ENCODE results near the gene PPP6C.
"Not testable (repeated sequence)": the region's sequence is repeated elsewhere in the genome, so short reads cannot be mapped to it uniquely, and the experiment has no call there.

Gene PPP6C

DNA sequence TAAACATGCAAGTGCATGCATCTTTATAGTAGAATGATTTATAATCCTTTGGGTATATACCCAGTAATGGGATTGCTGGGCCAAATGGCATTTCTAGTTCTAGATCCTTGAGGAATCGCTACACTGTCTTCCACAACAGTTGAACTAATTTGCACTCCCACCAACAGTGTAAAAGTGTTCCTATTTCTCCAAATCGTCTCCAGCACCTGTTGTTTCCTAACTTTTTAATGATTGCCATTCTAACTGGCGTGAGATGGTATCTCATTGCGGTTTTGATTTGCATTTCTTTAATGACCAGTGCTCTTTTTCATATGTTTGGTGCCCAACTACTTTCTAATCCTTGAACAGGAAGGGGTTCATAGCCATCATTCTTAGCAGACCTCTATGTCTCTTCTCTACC lies 7.8 kb downstream of the PPP6C start:
- DNase-seq (ENCODE audit: low read depth in 2 of 2): not testable (repeated sequence)

DNA sequence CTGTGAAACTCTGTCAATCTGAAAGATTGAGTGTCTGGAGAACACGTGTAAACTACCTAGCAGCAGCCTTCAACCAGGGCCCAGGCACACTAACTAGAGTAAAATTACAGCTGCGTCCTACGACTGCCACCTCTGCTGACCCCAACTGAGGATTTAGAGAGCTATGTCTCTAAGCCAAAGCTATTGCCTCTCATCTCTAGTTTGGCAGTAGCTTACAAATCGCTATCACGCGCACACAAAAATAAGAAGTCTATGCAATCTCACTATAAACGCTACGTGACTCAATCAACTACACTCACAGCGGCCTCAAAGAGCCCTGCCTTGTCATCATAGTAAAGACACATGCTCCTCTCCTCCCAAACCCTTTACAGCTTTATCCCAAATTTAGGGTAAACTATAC lies 8.7 kb downstream of the PPP6C start:
- DNase-seq (ENCODE audit: low read depth in 2 of 2): no peak

DNA sequence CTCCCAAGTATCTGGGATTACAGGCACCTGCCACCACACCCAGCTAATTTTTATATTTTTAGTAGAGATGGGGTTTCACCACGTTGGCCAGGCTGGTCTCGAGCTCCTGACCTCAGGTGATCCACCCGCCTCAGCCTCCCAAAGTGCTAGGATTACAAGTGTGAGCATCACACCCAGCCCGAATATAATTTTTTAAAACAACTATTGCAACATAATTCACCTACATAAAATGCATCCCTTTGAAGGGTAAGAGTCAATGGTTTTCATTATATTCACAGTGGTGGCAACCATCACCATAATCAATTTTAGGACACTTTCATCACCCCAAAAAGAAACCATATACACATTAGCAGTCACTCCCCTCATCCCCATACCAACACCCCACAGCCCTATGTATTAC lies 9.8 kb downstream of the PPP6C start:
- not testable (repeated sequence) for DNase-seq (ENCODE audit: low read depth in 2 of 2)

DNA sequence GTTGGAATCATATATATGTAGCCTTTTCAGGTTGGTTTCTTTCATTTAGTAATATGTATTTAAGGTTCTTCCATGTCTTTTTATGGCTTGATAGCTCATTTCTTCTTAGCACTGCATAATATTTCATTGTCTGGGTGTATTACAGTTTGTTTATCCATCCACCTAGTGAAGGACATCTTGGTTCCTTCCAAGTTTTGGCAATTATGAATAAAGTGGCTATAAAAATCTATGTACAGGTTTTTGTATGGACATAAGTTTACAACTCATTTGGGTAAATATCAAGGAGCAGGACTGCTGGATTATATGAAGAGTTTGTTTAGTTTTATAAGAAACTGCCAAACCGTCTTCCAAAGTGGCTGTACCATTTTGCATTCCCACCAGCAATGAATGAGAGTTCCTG lies 11.7 kb downstream of the PPP6C start:
- DNase-seq (ENCODE audit: low read depth in 2 of 2): no peak

DNA sequence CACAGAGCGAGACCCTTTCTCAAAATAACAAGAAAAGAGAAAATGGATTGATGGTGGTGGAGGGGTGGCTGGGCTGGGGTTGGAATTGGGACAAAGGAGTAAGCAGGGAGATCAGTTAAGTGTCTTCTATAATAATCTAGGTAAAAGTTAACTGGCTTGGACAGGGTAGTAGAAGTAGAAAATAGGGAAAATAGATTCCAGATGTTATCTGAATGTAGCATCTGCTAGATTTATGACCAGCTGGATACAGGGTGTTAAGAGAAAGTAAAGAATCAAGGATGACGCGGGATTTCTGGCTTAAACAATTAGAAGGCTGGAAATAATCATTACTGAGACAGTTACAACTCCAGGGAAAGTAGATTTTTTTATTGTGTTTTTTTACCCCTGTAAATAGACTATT lies 13.0 kb downstream of the PPP6C start:
- no peak for DNase-seq (ENCODE audit: low read depth in 2 of 2)

DNA sequence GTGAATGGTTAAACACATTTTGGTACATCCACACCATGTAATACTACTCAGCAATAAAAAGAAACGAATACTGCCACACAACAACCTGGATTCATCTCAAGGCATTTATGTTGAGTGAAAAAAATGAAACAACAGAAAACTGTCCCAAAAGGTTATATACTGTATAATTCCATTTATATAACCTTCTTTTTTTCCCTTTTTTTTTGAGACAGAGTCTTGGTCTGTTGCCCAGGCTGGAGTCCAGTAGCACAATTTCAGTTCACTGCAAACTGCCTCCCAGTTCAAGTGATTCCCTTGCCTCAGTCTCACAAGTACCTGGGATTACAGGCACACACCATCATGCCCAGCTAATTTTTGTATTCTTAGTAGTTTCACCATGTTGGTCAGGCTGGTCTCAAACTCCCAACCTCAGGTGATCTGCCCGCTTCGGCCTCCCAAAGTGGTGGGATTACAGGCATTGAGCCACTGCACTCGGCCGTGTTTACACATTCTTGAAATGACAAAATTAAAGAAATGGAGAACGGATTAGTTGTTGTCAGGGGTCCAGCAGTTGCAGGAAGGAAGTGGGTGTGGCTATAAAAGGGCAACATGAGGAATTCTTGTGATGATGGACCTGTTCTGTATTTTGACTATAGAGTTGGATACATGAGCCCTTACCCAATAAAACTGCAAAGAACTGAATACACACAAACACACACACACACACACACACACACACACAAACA lies 17.4 kb downstream of the PPP6C start:
- no peak for DNase-seq (ENCODE audit: low read depth in 2 of 2)

DNA sequence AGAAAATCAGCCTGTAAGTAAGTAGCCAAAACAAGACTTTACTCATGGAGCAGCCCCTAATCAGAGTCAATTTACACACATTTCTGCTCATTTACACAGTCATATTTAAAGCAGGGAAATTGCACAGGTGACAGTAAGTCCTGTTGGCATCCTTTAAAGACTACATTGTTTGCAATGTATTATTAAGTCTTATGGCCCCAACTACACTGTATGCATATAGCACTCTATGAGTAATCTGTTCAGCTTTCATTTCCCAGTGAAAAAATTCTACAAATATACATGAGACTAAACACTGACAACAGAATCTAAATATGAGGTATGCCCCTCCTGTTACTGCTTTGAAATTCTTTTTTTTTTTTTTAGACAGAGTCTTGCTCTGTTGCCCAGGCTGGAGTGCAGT lies 19.7 kb downstream of the PPP6C start:
- DNase-seq (ENCODE audit: low read depth in 2 of 2): no peak

DNA sequence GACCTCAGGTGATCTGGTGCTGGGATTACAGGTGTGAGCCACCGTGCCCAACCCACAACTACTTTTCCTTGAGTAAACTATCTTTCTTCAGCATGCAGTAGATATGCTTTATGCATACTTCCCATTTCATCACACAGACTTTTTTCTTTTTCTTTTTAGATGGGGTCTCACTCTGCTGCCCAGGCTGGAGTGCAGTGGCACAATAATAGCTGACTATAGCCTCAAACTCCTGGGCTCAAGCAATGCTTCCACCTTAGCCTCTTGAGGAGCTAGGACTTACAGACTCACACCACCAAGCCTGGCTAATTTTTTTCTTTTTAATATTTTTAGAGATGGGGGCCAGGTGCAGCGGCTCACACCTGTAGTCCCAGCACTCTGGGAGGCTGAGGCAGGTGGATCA lies 22.8 kb downstream of the PPP6C start:
- DNase-seq (ENCODE audit: low read depth in 2 of 2): no peak

DNA sequence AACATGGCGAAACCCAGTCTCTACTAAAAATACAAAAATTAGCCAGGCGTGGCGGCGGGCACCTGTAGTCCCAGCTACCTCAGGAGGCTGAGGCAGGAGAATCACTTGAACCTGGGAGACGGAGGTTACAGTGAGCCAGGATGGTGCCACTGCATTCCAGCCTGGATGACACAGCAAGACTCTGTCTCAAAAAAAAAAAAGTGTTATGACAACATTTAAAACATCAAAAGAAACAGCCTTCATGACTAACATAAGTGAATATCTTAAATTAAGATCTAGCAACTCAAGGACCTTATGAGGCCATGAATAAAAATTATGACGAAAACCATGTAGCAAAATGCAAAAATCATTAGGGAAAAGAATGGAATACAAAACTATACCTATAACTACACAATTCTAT lies 26.7 kb downstream of the PPP6C start:
- DNase-seq (ENCODE audit: low read depth in 2 of 2): not testable (repeated sequence)

DNA sequence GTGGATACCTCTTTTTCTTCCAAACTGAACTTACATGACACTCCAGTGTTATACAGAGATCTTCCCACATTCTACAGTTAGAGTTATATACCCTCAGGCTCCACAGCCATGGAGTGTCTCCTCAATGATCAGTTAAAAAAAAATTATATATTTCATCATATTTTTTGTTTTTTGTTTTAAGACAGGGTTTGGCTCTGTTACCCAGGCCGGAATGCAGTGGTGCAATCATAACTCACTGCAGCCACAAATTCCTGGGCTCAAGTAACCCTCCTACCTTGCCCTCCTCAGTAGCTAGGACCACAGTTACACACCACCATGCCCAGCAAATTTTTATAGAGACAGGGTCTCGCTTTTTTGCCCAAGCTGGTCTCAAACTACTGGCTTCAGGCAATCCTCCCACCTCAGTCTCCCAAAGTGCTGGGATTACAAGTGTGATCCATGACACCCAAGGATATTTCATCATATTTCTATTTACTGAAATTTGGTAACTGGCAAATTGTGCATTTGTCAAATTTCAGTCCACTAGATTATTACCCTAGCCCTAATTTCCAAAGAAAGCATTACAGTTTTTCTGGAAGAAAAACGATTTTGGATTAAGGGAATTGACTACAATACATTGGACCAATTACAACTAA lies 28.2 kb downstream of the PPP6C start:
- DNase-seq (ENCODE audit: low read depth in 2 of 2): no peak

DNA sequence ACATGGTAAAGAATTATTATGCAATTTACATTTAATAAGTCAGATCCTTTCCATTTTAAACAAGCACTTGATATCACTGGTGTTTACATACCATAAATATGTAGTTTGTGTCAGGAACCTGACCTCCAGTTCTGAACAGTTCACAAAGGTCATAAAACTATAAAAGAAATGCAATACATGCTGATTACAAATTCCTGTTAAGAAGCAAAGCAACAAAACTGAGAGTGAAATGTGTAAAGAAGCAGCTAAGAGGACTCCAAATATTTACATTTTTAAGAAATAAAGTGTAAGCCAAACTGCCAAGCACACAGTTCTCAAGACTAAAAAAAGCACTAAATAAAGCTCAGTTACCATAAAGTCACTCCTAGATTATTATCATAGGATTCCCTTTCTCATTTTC lies 28.9 kb downstream of the PPP6C start:
- DNase-seq (ENCODE audit: low read depth in 2 of 2): no peak

DNA sequence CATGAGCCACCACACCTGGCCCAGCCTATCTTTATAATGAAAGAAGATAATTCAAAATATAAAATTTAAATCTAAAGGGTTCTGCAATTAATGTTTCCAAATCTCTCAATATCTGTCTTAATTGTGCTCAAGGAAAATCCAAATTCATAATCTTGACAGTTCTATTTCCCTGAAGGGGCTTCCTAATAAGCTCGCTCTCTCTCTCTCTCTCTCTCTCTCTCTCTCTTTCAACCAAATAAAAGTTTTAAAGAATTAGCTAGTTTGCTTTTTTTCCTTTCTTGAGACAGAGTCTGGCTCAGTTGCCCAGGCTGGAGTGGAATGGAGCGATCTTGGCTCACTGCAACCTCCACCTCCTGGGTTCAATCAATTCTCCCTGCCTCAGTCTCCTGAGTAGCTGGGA lies 33.1 kb downstream of the PPP6C start:
- DNase-seq (ENCODE audit: low read depth in 2 of 2): no peak

DNA sequence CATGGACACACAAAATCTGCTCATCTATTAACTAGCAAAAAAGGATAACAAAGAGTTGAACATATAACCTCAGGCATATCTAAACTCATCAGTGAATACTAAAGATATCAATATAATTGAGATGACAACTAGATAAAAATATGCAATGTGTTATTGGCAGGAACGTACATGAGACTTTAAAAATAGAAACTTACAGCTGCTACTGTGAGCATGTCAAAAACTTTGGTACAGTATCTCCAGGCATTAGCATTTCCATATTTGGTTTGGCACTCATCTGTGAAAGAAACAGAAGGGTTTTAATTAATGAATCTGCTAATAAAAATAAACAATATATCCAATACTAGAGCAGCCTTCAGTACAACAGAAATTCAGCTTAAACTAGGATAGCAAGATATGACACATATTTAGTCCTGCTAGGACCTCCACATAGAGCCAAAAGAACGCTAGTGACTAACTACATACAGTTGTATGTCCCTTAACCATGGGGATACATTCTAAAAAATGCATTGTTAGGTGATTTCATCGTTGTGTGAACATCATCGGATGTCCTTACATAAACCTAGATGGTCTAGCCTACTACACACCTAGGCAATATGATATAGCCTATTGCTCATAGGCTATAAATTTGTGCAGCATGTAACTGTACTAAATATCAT lies 35.8 kb downstream of the PPP6C start:
- DNase-seq (ENCODE audit: low read depth in 2 of 2): no peak

DNA sequence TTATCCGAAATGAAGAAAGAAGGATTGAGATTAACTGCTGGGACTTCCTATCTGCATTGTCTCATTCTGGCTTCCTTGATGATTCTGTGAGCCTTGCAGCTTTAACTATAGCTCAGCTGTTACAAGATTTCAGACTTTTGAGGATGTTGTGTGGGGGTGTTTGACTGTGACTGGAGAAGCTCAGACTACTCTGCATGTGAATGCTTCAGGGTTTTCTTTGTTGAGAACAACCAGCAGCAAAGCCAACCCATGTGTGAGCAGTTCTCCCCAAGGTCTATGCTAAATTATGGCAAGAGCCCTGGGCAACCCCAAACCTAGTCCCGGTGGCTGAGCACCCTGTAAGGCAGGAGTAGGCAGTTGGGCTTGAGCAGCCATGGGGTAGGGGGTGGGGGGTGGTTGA lies 37.9 kb downstream of the PPP6C start:
- no peak for DNase-seq (ENCODE audit: low read depth in 2 of 2)

DNA sequence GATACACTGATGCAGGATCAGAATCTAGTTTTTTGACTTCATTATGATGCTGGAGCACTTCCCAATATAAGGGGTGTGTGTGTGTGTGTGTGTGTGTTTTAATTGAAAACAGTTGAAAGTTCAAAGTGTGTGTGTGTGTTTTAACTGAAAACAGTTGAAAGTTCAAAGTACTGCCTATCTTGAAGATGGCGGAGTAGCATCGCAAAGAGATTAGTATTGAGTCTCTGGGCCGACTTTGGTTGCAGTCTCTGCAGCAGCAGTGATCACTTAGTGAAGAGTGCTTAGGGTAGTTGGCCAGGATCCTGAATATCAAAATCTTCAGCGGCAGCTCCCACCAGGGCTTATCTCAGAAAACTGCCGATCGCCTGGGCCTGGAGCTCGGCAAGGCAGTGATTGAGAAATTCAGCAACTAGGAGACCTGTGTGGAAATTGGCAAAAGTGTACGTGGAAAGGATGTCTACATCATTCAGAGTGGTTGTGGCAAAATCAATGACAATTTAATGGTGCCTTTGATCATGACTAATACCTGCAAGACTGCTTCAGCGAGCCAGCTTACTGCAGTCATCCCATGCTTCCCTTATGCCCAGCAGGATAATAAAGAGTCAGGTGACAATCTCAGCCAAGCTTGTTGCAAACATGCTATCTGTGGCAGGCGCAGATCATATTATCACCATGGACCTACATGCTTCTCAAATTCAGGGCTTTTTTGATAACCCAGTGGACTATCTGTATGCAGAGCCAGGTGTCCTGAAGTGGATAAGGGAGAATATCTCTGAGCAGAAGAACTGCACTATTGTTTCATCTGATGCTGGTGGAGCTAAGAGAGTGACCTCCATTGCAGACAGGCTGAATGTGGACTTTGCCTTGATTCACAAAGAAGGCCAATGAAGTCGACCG lies 39.0 kb downstream of the PPP6C start:
- no peak for DNase-seq (ENCODE audit: low read depth in 2 of 2)

DNA sequence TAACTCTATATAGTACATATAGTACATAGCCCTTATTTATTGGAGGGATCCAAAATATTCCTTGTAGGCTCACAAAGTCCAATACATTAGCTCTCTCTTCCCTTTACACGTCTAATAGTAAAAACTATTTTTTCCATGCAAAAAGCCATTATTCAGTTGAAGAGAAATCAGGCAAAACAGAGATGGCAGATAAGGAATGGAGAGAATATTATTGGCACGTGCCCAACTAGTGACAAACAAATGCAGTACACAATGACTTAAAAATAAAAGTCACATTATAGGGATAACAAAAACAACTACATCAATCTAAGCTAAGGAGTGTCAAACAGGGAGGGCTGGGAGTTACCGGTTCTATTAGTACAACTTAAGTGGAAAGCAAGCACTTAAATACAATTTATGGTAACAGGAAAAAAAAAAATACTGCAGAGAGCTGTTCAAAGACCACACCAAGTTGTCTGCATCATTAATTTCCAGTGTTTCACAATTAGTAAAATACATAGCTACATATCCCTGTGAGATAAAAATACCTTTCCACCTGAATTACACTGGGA lies 42.1 kb downstream of the PPP6C start:
- DNase-seq (ENCODE audit: low read depth in 2 of 2): no peak

DNA sequence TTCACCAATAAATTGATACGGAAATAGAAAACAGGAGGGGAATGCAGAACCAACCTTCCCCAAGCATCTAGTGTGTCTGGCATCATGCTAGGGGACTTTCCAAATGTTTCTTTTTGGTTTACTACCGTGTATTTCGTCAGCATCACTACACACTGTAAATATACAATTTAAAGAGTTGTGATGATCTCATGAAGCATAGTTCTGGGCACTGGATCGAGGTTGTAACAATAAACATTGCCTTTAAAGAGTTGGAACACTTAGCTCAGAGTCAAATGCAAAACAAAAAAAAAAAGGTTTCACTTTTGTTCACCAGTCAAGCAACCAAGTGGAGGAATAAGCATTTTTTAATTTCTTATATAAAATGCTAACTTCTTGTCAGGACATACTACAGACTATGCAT lies 43.4 kb downstream of the PPP6C start:
- no peak for DNase-seq (ENCODE audit: low read depth in 2 of 2)

DNA sequence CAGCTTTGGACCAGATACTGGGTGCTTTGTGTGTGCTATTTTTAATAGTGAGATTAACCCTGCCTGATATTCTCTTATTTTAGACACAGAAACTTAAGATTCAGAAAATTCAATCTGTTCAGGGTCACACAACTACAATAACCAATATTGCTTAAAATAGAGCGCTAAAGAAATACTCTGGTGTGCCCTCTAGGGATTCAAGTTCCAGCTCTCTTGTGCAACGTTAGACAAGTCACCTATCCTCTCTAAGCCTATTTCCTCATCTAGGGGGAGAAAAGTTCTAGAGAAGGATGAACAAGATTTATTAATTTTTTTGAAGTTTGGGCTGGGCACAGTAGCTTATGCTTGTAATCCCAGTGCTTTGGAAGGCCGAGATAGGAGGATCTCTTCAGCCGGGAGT lies 44.2 kb downstream of the PPP6C start:
- no peak for DNase-seq (ENCODE audit: low read depth in 2 of 2)

DNA sequence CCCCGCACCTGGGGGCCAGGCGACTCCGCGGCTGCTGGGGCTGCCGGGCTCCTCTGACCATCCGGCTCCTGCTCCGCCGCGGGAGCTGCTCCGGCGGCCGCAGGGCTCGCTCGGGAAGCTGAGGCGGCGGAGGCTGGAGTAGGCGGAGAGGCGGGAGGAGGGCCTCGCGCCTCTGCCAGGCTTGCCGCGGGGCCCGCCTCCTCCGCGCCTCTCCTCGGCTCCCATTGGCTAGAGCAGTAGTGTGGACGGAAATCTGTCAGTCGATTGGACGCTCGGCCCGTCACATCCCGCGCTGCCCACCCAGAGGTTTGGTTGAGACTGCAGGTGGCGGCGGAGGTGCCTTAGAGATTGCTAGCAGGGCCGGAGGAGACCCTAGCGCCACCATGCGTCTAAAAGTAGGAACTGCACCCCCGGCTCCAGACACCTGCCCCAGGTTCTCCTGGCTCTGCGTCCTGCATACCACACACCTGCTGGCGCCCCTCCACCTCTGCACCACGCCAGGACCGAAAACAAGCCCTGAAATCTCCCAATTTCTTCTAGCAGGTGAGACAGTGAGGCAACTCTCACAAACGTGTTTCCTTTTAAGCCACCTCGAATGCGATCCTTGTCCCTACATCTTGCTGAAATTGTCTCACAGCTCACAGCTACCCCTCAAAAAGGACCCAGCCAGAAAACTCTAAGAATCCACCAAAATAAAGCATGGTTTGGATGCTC lies 46.1 kb downstream of the PPP6C start, which contains the start of gene SCAI:
SCAI (minus strand) TSS at position 152 of the 714 bp plus-strand sequence; CDS start at position 61, 91 bp downstream.
- peak; percentile 98 to 99 for DNase-seq (ENCODE audit: low read depth in 2 of 2)

DNA sequence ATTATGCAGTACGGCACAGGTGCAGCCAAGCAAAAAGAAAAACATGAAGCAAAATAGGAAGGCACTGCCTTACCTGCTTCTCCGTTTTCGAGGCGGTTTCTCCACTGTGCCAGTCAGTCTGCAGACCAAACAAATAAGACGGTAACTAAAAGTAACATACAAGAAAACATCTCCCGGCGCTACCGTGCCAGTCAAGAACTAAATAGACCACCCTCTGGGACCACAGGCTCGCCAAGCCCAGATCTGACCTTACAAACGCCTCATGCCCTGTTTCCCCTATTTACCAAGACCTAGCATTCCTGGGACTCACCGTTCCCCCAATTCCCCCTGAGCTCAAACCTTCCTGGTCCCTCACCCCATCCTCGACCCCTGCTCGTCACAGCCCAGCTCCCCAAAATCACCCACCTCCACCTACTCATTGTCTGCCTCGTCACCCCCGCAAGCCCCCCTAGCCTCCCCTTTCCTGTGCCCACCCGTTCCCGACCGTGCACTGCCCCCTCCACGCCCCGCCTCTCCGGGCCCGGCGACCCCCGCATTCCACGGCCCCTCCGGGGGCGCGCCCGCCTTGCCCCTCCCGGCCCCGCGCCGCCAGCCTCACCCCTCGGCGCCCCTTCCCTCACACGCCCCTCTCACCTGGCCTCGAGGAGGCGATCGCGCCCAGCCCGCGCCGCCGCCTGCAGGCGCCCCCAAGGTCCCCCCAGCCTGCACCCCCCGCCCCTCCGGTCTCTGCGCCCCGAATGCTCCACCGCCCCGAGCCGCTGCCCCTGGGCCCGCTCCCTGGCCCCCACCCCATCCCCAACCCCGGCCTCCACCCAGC lies 46.8 kb downstream of the PPP6C start:
- DNase-seq (ENCODE audit: low read depth in 2 of 2): no peak
